HCT116 (cell line): ENCODE results near the gene GNG13.

Experiments used
- CTCF ChIP-seq, 3 experiments: fragments of 200-600 bp in 1 of 3; sonication (generic) in 1 of 3; IDR thresholded peaks in 2 of 3; conservative IDR thresholded peaks in 1 of 3; 2 replicates each; pipeline ENCODE4 v1.5.1; 2012 to 2017; ENCODE audit warnings: low read depth in 2 of 3, low read length in 2 of 3, antibody characterized with exemption in 1 of 3, borderline replicate concordance in 1 of 3, control low read depth in 1 of 3, mild to moderate bottlenecking in 1 of 3, mixed read lengths in 1 of 3, mixed run types in 1 of 3, moderate library complexity in 1 of 3; ENCODE audit not compliant: insufficient read depth in 1 of 3
- POLR2A ChIP-seq: IDR thresholded peaks from 2 replicates; pipeline ENCODE4 v1.7.0; 2011; ENCODE audit warnings: borderline replicate concordance; ENCODE audit not compliant: insufficient read depth, insufficient read length; ENCODE audit errors: extremely low read depth

GRCh38 chr16:752007-752312 is 48.6 kb downstream of the GNG13 start:
- TF ChIP-seq POLR2A (no peak), CTCF (IDR thresholded peaks at IDR 0.05 in 2 of 3, conservative IDR thresholded peaks at IDR 0.05 in 1 of 3; ENCODE audit: borderline replicate concordance in 1 of 3, insufficient read depth in 1 of 3, low read depth in 2 of 3, low read length in 2 of 3) (no peak)
